ENCODE data around the gene CALML4.
"Not testable (repeated sequence)": the region's sequence is repeated elsewhere in the genome, so short reads cannot be mapped to it uniquely, and the experiment has no call there.

CALML4 gene

DNA sequence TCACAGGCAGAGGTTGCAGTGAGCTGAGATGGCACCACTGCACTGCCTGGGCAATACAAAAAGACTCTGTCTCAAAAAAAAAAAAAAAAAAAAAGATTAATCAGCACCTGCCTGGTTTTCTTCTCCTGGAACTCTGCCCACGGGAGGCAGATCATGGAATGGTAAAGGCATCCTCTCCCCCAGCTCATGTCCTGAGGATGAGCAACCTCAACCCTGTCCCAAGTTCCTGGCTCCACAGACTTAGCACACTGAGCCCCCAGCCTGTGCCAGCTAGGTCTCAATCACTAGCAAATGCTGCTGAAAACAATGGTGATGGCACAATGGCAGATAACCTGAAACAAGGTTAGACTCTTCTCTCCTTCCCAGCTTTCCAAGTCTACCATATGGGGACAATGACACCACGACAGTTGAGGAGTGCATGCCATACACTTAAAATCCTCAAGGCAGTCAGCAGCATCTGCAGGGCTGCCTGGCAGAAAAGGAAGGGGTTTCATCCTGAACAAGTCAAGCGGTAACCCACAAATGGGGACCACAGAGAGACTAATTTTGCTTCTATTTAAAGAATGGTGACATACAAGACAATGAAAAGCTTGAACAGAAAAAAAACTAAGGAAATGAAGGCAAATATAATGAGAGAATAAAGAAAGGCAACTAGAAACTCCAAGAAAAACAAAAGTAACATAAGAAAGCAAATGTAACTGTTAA lies 19.6 kb upstream of the CALML4 start:
- no peak for DNase-seq

DNA sequence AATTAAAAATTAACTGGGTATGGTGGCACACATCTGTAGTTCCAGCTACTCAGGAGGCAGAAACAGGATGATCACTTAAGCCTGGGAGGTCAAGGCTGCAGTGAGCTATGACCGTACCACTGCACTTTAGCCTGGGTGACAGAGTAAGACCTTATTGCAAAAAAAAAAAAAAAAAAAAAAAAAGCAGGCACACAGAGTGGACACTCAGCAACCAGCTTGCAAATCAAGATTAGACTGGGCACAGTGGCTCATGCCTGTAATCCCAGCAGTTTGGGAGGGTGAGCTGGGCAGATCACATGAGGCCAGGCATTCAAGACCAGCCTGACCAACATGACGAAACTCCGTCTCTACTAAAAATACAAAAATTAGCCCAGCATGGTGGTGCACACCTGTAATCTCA lies 19.0 kb upstream of the CALML4 start:
- DNase-seq: no peak

GRCh38 chr15:68223171-68223570 lies 18.0 kb upstream of the CALML4 start:
- DNase-seq: no peak

DNA sequence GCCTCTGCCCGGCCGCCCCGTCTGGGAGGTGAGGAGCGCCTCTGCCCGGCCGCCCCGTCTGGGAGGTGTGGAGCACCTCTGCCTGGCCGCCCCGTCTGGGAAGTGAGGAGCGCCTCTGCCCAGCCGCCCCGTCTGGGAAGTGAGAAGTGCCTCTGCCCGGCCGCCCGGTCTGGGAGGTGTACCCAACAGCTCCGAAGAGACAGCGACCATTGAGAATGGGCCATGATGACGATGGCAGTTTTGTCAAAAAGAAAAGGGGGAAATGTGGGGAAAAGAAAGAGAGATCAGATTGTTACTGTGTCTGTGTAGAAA lies 17.3 kb upstream of the CALML4 start:
- not testable (repeated sequence) for DNase-seq

- not testable (repeated sequence) for DNase-seq
Measured at GRCh38 chr15:68221530-68222431, 16.6 kb upstream of the CALML4 start.

DNA sequence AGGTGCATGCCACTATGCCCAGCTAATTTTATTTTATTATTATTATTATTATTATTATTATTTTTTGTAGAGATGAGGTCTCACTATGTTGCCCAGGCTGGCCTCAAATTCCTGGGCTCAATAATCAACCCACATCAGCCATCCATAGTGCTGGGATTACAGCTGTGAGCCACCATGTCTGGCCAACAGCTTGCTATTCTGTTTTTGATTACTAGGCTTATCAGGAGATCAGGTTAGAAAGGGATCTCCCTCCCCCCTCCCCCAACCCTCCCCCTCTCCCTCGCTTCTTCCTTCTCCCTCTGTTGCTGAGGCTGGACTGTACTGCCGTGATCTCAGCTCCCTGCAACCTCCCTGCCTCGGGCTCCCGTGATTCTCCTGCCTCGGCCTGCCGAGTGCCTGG lies 15.8 kb upstream of the CALML4 start:
- DNase-seq: no peak

GRCh38 chr15:68220489-68220888 lies 15.4 kb upstream of the CALML4 start:
- no peak for DNase-seq

DNA sequence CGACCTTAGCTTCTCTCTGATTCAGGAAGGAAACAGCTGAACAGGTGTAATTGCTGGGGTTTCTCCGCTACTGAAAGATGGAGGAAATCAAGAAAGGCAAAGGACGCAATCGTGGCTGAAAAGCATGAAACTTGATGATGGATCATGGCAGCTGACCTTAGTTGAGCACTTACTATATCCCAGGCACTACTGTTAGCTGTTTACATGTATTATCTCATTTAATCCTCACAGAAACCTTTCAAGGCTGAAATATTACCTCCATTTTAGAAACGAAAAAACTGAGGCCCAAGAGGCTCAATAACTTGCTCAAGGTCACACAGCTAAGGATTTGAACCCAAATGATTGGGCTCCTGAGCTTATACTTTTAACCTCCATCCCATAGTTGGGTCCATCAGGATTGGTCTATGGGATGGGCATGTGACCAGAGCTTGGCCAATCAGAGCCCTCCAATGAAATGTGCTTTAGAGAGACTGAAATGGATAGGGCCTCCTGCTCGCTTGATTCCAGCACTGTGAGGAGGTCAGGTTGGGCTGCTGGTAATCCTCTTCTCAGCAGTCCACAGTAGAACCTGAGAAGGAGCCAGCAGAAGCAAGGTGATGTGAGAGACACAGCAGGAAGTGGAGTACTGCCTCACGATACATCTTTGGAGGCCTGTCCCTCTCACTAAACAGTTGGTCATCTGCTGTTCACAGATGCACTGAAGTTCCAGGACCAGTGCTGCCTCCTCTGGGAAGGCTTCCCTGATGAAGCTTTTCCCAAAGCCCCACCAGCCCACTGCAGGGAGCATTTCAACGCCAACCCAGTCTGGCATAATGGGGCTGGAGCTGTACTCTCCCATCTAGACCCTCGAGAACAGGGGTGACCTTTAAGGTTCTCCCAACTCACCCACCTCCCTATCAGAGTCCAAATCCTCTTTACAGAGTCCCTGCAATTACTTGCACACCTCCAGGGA lies 14.0 kb upstream of the CALML4 start:
- DNase-seq: no peak

DNA sequence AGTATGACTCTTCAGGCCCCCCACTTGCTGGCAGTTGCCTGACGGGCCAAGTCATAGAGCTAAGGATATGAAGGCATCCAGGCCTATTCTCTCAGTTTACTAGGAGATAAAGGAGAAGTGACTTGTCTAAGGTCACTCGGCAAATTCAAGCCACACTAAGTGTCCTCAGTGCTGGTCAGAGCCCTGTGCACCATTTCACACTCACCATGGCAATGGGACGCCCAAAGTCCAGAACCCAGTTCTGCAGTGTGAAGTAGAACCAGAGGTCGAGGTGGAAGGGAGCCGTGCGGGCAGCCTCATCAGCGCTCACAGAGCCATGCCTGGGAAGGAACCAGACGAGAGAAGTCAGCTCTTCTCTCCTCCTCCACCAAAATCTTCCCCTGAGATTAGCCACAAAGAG lies 13.2 kb upstream of the CALML4 start:
- no peak for DNase-seq

DNA sequence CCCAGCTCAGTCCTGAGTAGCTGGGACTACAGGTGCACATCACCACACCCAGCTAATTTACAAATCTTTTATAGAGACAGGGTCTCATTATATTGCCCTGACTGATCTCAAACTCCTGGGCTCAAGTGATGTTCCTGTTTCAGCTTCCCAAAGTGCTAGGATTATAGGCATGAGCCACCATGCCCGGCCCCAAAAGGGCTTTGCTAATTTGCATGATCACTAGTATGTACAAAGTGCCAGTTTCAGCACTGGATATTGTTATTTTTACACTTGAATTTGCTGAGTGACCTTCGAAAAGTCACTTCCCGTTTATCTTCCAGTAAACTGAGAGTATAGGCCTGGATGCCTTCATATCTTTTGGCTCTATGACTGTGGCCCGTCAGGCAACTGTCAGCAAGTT lies 12.2 kb upstream of the CALML4 start:
- no peak for DNase-seq

GRCh38 chr15:68214838-68215254 lies 9.7 kb upstream of the CALML4 start:
- no peak for DNase-seq

DNA sequence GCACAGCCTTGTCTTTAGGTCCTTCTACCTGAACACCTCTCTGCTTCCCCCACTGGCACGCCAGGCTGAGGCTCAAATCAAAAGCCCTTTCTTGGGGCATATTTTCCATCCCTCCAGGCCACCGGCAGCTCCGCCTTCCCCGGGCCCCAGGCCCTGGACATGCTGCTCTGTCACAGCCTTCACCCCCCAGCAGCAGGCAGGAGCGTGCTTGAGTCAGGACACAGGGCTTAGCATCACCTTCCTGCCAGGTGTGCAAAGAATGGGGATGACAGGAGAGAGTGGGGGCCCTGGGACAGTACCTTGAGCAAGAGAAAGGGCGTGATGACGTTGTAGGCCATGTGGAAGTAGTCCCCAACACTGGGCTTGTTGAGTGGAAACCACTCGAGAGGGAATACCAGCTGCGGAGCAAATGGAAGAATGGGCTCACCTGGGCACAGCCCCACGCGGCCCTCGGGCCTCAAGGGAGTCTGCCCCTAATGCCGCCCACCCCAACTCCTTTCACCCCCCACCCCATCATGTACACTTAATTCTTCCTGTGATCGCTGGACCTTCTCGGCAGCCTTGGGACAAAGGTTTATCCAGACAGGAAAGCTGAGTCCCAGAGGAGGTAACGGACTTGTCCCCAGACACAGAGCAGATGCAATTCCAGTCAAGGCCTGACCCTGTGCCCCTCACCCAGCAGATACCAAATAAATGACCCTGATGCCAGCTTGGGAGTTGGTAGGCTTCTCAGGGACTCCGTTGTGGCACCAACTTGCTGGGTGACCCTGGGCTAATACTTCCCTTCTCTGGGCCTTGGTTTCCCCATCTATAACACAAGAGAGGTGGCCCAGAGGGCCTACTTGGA lies 9.1 kb upstream of the CALML4 start:
- no peak for DNase-seq

DNA sequence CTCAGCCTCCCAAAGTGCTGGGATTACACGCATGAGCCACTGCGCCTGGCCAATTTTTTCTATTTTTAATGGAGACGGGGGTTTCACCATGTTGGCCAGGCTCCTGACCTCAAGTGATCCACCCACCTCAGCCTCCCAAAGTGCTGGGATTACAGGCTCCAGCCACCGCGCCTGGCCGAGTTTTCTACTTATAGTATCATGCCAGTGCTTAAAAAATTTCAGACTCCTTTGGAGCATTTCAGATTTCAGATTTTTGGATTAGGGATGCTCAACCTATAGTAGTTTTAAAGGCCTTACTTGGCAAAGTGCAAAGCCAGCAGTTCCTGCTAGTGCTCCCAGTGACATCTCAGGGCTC lies 8.3 kb upstream of the CALML4 start:
- DNase-seq: not testable (repeated sequence)

GRCh38 chr15:68211656-68212320 lies 6.7 kb upstream of the CALML4 start:
- no peak for DNase-seq

- DNase-seq: no peak
Measured at GRCh38 chr15:68210821-68211655, 5.9 kb upstream of the CALML4 start.

GRCh38 chr15:68210409-68210756 lies 5.3 kb upstream of the CALML4 start:
- DNase-seq: no peak

DNA sequence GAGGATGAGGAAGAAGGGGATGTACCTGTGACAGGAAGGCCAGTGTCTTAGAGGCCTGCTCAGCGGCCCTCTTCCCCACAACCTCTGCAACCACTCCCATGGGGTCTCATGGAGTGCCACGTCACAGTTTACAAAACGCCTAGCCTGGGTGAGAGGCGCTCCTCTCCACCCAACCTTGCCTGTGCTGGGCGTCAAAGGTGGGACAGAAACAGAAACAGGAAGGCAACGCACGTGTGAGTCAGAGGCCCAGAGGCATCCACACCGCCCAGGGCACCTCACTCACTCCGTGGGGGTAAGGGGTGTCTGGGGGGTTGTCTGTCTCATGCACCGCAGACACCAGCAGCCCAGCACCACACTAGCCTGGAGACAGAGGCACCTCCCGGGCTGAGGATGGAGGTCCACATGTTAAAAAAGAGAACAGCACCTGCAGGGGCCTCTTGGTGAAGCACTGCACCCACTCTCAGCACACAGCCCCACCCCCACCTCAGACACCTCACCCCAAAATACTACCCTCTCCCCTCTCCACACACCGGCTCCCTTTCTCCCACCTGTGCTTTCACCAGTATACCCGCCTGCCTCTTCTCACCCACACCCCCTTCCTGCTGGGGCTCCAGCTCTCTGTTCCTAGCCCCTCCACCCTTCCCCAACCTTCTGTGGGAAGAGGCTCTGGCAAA lies 4.7 kb upstream of the CALML4 start:
- no peak for DNase-seq

DNA sequence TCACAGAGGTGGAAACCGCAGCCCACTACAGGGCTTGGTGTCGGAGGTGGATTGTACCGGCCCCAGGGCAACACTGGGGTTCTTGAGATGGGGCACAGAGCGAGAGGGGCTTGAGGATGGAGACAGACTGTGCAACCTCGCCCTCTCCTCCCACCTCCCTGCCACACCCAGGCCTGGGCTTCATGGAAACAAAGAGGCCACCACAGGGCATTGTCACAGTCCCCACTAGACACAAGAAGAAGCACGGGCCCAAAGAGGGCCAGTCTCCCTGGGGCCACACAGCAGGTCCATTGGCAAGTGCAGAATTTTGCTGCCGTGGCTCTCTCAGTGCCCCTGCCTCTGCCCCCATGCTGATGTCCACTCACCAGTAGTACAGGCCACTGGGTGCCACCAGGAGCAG lies 4.1 kb upstream of the CALML4 start:
- DNase-seq: no peak

DNA sequence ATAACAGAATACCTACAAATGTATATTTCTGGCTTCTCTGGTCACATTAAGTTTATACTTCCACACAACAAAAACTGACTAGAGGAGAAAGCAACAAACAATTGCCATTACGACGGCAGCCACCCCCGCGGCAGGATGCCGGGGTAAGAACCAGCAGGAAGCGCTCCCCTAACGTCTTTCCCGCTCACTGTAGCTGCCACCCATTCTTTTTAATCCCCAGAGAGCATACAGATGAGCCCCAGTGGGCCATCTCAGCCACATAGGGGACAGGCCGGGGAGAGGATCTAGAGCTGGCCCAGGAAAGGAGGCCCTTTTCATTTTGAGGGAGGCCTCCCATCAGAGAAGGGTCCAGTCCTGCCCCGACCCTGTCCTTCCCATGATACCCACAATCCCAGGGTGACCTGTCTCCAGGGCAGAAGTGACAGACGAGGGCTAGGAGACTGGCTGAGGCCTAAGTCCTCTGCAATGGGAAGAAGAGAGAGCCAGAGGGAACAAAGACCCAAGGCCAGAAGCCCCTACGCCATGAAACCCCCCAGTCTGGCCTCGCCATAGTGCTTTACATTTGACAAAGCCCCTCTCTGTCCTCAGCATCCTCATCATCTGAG lies 3.6 kb upstream of the CALML4 start:
- DNase-seq: no peak

DNA sequence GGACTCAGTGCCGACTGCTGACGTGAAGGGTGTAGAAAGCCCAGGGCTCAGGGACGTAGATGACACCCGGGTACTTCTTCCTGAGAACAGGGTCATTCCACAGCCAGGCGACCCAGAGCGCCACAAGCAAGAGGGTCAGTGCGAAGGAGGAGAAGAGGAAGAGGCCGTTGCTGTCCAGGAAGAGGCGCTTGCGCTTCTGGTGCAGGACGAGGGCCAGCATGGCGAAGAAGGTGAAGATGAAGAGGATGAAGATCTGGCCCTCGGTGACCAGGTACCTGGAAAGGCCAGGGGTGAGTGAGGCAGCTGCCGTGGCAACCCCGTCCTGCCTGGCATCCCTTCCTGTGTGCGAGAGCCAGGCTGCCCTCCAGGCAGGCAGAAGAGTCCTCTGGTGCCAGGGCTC lies 3.0 kb upstream of the CALML4 start:
- DNase-seq: no peak

Measured in NCI-H1436 treated with DMSO at 0.1 percent for 48 hours (cell line).